LNCaP clone FGC (cell line): ENCODE measurements around the gene CBY1.
A peak's percentile ranks its signal among the peaks of the same experiment; 100 is the strongest.

Source experiments
- DNase-seq: peaks from one replicate; pipeline ENCODE4 v3.0.0-alpha.2; 2011; ENCODE audit warnings: low read depth
- H3K4me3 ChIP-seq: 2 replicates; pipeline ENCODE4 v1.5.1; 2011; ENCODE audit warnings: mild to moderate bottlenecking, low read depth, low read length, control low read depth
- TF ChIP-seq, protein P1 (sequence below): IDR thresholded peaks from 2 replicates; pipeline ENCODE4 v1.5.1; 2012; ENCODE audit warnings: mild to moderate bottlenecking; ENCODE audit not compliant: control insufficient read depth, insufficient read depth; ENCODE audit errors: extremely low read depth

The CBY1 gene

DNA sequence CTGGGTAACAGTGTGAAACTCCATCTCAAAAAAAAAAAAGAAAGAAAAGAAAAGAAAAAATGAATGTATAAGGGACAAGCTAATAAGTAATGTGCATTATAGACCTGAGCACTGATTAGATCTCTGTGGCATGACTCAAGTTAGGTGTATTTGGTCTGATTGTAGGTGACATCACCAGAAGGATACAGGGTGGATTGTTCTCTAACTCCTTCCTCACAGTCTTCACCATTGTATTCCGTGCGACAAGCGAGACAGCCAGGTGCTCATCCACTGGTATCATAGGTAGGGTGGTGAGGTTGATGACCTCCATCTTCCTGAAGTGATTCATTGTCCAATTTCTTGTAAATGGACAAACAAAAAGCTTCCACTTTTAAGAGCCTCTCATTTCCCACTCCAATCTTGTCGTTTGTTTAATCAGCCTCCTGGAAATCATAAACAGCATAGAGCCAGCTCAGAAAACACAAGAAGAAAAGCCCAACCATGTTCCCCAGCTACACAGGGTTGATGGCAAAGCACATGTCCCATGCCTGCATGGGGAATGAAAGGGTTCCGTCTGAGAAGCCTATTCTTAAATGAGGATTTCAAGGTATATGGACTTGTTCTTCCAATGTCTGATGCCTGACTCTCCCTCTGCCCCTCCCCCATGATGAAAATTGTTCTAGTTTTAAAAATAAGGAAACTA lies 6.5 kb upstream of the CBY1 start:
- DNase-seq: no peak
- TF ChIP-seq, protein P1, sequence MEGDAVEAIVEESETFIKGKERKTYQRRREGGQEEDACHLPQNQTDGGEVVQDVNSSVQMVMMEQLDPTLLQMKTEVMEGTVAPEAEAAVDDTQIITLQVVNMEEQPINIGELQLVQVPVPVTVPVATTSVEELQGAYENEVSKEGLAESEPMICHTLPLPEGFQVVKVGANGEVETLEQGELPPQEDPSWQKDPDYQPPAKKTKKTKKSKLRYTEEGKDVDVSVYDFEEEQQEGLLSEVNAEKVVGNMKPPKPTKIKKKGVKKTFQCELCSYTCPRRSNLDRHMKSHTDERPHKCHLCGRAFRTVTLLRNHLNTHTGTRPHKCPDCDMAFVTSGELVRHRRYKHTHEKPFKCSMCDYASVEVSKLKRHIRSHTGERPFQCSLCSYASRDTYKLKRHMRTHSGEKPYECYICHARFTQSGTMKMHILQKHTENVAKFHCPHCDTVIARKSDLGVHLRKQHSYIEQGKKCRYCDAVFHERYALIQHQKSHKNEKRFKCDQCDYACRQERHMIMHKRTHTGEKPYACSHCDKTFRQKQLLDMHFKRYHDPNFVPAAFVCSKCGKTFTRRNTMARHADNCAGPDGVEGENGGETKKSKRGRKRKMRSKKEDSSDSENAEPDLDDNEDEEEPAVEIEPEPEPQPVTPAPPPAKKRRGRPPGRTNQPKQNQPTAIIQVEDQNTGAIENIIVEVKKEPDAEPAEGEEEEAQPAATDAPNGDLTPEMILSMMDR: no peak
- no peak overlapping the region for H3K4me3 ChIP-seq

DNA sequence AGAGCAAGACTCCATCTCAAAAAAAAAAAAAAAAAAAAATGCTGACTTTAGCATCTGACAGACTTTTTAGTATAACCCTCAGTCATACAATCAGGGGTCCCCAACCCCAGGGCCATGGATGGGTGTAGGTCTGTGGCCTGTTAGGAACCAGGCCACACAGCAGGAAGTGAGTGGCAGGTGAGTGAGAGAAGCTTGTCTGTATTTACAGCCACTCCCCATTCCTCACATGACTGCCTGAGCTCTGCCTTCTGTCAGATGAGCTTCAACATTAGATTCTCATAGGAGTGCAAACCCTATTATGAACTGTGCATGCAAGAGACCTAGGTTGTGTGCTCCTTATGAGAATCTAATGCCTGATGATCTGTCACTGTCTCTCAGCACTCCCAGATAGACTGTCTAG lies 3.6 kb upstream of the CBY1 start:
- no peak for DNase-seq
- H3K4me3 ChIP-seq: no peak overlapping the region
- TF ChIP-seq, protein P1: no peak

DNA sequence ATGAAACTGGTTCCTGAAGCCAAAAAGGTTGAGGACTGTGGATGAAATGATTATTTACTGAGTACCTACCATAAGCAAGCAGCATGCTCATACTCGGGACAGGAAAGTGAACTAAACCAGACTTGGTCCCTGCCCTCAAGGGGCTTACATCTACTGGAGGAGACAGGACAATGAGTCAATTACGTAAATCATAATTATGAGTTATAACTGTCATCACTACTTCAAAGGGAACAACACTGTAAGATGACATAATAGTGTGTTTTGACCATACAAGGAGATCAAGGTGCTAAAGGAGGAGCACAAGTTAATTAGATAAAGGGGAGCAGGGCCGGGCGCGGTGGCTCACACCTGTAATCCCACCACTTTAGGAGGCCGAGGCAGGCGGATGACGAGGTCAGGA lies 2.7 kb upstream of the CBY1 start:
- no peak for DNase-seq
- TF ChIP-seq, protein P1: no peak
- H3K4me3 ChIP-seq: no peak overlapping the region

DNA sequence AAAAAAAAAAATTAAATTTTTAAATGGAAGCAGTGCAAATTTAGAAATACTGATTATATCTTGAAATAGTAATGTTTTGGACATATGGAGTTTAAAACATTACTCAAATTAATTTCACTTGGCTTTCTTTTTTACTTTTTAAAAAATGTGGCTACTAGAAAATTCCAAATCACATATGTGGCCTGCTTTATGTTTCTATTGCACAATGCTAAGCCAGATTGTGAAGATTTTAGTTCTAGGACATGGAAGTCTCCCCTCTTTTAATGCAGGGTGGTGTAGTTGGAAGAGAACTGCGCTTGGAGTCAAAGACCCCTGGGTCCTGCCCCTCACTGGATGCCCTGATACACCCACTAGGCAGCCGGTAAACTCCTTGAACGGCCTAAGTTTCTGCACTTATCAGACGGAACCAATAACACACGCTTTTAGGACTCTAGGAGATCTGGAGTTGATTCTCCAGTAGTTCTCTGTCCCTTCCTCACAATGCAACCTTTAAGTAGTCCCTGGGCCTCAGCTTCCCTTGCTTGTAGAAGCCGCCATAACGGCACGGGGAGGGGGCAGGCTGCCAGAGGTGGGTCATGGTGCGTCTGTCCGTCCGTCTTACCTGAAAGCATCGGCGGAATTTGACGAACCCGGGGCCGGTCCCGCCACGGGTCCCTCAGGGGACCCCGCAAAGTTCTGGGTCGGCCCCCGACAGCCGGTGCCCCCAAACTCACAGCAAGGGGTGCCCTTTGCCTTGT lies 751 bp upstream of the CBY1 start:
- H3K4me3 ChIP-seq: peak overlapping the region; percentile 97
- TF ChIP-seq, protein P1: no peak
- no peak for DNase-seq

DNA sequence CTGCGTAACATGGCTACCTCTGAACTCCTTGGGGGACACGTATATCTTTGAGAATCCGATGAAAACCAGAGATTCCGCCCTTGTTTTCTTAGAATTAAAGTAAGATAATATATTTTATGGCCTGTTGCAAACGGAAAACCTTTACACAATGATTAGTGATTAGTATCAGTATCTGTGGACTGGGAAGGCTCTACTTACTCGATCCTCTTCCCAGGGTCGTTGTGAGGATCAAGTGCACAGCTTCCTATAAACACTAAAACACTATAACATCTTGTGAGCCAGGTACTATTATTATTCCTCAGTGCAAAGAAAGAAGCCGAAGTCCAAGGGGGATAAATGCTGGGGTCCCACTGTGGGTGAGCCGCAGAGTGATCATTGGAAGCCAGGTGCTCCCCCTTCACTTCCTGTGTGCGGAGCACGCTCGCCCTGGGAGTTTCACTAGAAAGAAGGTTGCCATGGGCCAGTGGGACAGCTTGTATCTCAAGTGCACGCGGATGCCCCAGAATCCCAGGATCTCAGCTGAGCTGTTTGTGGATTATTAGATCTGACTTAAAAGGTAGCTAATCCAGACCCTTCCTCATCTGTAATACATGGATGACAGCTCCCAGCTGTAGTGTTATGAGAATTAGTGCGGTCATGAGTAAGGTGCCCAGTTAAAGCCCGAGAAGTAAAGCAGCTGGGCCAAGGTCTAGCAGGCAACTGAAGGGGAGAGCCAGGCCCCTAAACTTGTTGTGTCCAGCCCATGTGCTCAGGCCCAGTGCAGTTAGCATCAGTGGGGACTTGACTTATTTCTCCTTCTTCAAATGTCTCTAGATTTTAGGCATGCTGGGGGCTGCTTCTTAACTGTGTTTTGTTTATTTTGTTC lies 839 bp downstream of the CBY1 start:
- no peak for DNase-seq
- TF ChIP-seq, protein P1: no peak
- peak overlapping the region; percentile 97 for H3K4me3 ChIP-seq

DNA sequence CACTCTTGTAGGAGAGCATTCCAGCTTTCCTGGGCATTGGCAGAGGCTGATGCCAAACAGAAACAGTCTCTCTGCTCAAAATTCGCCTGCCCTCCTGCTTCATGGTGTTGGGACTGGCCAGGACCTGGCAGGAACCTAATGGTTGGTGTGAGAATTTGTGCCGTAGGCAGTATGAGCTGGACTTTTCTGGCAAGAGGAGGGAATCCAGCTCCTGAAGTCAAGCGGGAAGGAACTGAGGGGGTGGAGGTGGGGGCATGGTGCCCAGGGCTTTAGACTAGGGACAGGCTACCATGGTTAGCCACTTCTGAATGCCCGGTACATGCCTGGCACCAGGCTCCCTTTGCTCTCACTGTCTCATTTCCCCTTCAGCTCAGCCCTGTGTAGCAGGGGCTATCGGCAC lies 18.4 kb downstream of the CBY1 start:
- no peak for DNase-seq
- TF ChIP-seq, protein P1: no peak
- H3K4me3 ChIP-seq: no peak overlapping the region
